WI38 (cell line): ENCODE measurements around the gene ZNF470.

ENCODE experiments used
- H3K4me3 ChIP-seq: 2 replicates; pipeline ENCODE4 v1.5.1; 2011; ENCODE audit warnings: low read depth, mild to moderate bottlenecking, control low read depth, low read length
- CTCF ChIP-seq: IDR thresholded peaks from 2 replicates; pipeline ENCODE4 v1.5.1; 2012; ENCODE audit warnings: low read depth, mild to moderate bottlenecking, control low read depth, low read length

Gene ZNF470

DNA sequence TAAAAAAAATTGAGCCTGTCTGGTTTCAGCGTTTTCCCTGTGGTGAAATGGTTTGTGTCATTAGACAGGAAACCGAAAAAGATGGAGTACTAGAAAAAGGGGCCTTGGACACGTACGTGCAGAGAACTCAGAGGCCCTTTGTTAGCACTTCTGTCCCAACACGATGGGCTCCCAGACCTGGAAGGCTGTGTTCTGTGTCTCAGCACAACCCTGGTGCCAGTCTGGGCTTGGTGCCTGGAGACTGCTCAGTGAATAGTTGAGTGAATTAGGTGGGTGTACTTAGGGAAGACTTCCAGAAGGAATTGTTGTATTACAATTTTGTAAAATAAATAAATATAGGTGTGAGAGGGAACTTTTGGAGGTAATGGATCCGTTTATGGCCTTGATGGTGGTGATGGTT lies 36.6 kb downstream of the ZNF470 start:
- no peak for TF ChIP-seq CTCF
- no peak overlapping the region for H3K4me3 ChIP-seq

GRCh38 chr19:56608274-56608964 lies 41.2 kb downstream of the ZNF470 start:
- no peak for TF ChIP-seq CTCF
- H3K4me3 ChIP-seq: no peak overlapping the region

- H3K4me3 ChIP-seq: no peak overlapping the region
- no peak for TF ChIP-seq CTCF
These were observed 44.0 kb downstream of the ZNF470 start for GRCh38 chr19:56611288-56611687.

- TF ChIP-seq CTCF: no peak
- no peak overlapping the region for H3K4me3 ChIP-seq
These were observed 45.5 kb downstream of the ZNF470 start for GRCh38 chr19:56612737-56613136.

DNA sequence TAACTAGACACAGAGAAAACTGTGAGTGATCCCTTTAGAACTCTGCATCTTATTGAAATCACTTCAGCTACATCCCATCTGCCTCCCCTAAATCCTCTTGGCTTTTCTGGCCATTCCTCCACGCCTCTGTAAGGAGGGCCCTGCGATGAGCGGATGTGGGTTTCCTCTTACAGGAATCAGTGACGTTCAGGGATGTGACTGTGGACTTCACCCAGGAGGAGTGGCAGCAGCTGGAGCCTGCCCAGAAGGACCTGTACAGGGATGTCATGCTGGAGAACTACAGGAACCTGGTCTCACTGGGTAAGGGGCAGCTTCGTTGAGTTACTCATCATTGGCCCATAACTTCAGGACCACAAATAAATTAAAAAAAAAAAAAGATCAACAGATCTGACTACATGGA lies 46.4 kb downstream of the ZNF470 start:
- no peak overlapping the region for H3K4me3 ChIP-seq
- TF ChIP-seq CTCF: no peak

DNA sequence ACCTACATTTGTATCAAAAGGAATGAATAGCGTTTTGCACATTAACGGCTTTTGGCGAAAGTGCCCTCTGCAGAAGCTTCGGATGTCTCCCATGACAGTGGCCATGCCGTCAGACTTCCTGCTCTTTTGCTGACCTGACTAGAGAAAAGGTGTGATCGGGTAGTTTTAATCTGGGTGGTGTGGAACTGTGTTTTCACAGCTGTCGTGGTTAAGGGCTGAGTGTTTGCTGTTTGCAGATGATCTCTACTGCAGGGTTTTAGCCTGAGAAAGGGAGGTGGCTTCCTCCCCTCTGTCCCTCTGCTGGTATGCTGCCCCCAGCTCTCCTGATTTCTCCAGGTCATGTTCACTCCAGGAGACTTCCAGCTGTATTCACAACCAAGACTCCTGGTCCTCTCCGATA lies 50.3 kb downstream of the ZNF470 start:
- no peak overlapping the region for H3K4me3 ChIP-seq
- TF ChIP-seq CTCF: no peak

DNA sequence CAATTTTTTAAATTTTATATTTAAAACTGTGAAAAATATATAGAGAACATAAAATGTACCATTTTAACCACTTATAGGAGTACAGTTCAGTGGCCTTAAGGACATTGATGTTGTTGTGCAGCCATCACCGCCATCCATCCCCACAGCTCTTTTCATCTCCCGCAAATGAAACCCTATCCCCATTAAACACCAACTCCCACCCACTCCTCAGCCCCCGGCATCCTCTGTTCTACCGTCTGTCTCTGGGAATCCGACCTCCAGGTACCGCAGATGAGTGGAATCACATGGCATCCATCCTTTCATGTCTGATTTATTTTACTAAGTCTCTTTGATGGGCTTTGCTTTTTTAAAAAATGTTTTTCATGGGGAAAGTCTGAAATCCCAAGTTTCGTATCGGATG lies 51.9 kb downstream of the ZNF470 start:
- TF ChIP-seq CTCF: no peak

More for the DNA sequence above, 51.9 kb downstream of the ZNF470 start:
- no peak overlapping the region for H3K4me3 ChIP-seq
